HL-60 (cell line): ENCODE measurements around the gene NRL.

Source experiments
- DNase-seq, 2 experiments: peaks; one replicate each; pipeline ENCODE4 v3.0.0-alpha.2; 2010 to 2020; ENCODE audit warnings: low read depth in 1 of 2, low spot score in 1 of 2
- H3K27ac ChIP-seq: fragments of 250-450 bp; sonication (Bioruptor Pico); replicated peaks from 2 replicates; pipeline ENCODE4 v1.5.1; 2020; ENCODE audit warnings: mild to moderate bottlenecking, moderate library complexity
- H3K27me3 ChIP-seq: fragments of 250-450 bp; sonication (Bioruptor Pico); 2 replicates; pipeline ENCODE4 v1.5.1; 2021; ENCODE audit warnings: mild to moderate bottlenecking, moderate library complexity; ENCODE audit not compliant: insufficient read depth, poor library complexity, severe bottlenecking
- H3K4me3 ChIP-seq: replicated peaks from 2 replicates; pipeline ENCODE4 v1.5.1; 2011; ENCODE audit warnings: mild to moderate bottlenecking, control low read depth, low read length; ENCODE audit not compliant: insufficient read depth
- CTCF ChIP-seq: IDR thresholded peaks from one replicate; pipeline ENCODE4 v1.5.1; 2011; ENCODE audit warnings: low read length, control low read depth, inconsistent platforms; ENCODE audit not compliant: insufficient read depth
- GABPA ChIP-seq: IDR thresholded peaks from 2 replicates; pipeline ENCODE4 v1.6.1; 2012; ENCODE audit warnings: low read depth
- POLR2AphosphoS5 ChIP-seq: IDR thresholded peaks from 2 replicates; pipeline ENCODE4 v1.6.1; 2012; ENCODE audit warnings: low read depth
- SPI1 ChIP-seq: IDR thresholded peaks from 2 replicates; pipeline ENCODE4 v1.6.1; 2012; ENCODE audit warnings: low read depth, mild to moderate bottlenecking, borderline replicate concordance
- TF ChIP-seq, protein P1 (sequence below): IDR thresholded peaks from 2 replicates; pipeline ENCODE4 v1.6.1; 2012; ENCODE audit warnings: low read depth; ENCODE audit not compliant: insufficient replicate concordance

The NRL gene

DNA sequence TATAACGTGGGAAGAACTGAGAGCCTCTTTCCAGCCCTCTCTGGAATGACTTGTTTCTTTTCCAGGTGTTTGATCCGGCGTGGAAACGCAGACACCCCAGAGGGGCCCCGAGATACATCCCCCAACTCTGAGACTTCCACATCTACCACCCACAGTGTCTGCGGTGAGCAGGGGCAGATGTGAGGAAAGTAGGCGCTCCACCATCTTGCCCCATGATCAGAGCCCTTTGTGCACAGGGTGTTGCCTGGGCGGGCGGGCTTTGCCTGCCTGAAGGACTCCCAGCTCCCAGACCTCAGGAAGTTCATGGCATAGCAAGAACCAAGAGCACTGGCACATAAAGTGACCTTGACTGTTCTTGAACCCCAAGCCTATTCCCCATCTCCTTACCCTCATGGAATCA, 60.1 kb downstream of the NRL start:
- Histone ChIP-seq H3K27ac (no peak overlapping the region), H3K4me3 (no peak overlapping the region), H3K27me3 (peaks cover 20% of the 10 kb centered on the region)
- TF ChIP-seq, protein P1, sequence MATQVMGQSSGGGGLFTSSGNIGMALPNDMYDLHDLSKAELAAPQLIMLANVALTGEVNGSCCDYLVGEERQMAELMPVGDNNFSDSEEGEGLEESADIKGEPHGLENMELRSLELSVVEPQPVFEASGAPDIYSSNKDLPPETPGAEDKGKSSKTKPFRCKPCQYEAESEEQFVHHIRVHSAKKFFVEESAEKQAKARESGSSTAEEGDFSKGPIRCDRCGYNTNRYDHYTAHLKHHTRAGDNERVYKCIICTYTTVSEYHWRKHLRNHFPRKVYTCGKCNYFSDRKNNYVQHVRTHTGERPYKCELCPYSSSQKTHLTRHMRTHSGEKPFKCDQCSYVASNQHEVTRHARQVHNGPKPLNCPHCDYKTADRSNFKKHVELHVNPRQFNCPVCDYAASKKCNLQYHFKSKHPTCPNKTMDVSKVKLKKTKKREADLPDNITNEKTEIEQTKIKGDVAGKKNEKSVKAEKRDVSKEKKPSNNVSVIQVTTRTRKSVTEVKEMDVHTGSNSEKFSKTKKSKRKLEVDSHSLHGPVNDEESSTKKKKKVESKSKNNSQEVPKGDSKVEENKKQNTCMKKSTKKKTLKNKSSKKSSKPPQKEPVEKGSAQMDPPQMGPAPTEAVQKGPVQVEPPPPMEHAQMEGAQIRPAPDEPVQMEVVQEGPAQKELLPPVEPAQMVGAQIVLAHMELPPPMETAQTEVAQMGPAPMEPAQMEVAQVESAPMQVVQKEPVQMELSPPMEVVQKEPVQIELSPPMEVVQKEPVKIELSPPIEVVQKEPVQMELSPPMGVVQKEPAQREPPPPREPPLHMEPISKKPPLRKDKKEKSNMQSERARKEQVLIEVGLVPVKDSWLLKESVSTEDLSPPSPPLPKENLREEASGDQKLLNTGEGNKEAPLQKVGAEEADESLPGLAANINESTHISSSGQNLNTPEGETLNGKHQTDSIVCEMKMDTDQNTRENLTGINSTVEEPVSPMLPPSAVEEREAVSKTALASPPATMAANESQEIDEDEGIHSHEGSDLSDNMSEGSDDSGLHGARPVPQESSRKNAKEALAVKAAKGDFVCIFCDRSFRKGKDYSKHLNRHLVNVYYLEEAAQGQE, result no peak
- no peak for TF ChIP-seq POLR2AphosphoS5
- TF ChIP-seq CTCF, result no peak
- no peak for TF ChIP-seq SPI1
- TF ChIP-seq GABPA, result no peak
- no peak for DNase-seq

- TF ChIP-seq, protein P1, result peak; percentile 27
- no peak for TF ChIP-seq CTCF
- Histone ChIP-seq H3K27ac (no peak overlapping the region), H3K4me3 (no peak overlapping the region), H3K27me3 (peaks cover 20% of the 10 kb centered on the region)
- no peak for DNase-seq
Observed at GRCh38 chr14:24054324-24054641, 60.5 kb downstream of the NRL start.

DNA sequence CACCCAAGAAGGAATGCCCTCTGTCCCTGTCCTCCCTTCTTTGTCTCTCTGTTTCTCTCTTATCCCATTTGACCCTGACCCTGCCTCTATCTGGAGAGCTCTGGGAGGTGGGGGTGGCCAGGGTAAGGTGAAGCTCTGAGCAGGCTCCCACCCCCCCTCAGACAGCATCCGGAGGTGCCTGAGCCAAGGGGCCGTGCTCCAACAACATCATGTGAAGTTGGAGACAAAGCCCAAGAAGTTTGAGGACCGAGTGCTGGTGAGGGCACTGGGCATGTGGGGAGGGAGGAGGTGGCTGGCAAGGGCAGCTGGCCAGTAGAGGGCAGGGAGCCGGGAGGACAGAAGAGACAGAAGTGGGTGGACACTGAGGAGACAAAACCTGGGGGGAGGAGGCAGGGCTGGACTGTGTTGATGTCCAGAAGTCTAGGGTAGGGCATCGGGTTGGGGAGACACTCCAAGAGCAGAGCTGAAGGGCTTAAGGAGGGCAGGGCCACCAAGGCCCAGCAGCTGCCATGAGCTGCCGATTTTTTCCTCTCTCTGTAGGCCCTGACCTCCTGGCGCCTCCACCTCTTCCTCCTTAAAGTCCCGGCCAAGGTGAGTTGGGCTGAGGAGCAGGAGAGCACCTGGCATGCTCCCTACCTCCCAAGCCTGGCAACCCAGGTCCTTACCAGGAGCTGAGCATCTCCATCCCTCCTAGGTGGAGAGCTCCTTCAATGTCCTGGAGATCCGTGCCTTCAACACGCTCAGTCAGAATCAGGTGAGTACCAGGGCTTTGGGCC, 61.0 kb downstream of the NRL start:
- DNase-seq, result no peak
- Histone ChIP-seq H3K27me3 (peaks cover 20% of the 10 kb centered on the region), H3K27ac (no peak overlapping the region), H3K4me3 (no peak overlapping the region)
- no peak for TF ChIP-seq GABPA
- TF ChIP-seq, protein P1, result peak; percentile 4
